Right lung (tissue), 5 donors: ENCODE measurements around the gene PCNA. TPM values are rescaled to one million over a fixed set of nuclear protein-coding genes. Genes with fewer than 3 reads are reported as not detected.
"Not testable (repeated sequence)": the region's sequence is repeated elsewhere in the genome, so short reads cannot be mapped to it uniquely, and the experiment has no call there.

ENCODE experiments used
- DNase-seq, 2 donors: peaks; one replicate each; pipeline ENCODE4 v3.0.0-alpha.2; 2013
- polyA plus RNA-seq, 5 donors: library from polyadenylated mRNA; unstranded; fragments of 120-200 nt; gene quantifications; one replicate each; pipeline versions ENCODE4 v1.2.1 to v1.2.3, GENCODE V29; 2013; ENCODE audit warnings: inconsistent platforms in 1 of 5, low replicate concordance in 1 of 5; ENCODE audit not compliant: insufficient read length in 5 of 5, insufficient read depth in 1 of 5

The PCNA gene
- polyA plus RNA-seq, 5 donors, result 112 to 184 (median 138) TPM

- no peak for DNase-seq
These were observed 15.3 kb downstream of the PCNA start for GRCh38 chr20:5104479-5104878.

GRCh38 chr20:5100684-5101347 lies 18.9 kb downstream of the PCNA start:
- DNase-seq, result peak in 1 of 2 donors; percentile 37

- not testable (repeated sequence) for DNase-seq
These were observed 19.8 kb downstream of the PCNA start for GRCh38 chr20:5099909-5100308.

- not testable (repeated sequence) for DNase-seq
These were observed 20.7 kb downstream of the PCNA start for GRCh38 chr20:5099009-5099408.

DNA sequence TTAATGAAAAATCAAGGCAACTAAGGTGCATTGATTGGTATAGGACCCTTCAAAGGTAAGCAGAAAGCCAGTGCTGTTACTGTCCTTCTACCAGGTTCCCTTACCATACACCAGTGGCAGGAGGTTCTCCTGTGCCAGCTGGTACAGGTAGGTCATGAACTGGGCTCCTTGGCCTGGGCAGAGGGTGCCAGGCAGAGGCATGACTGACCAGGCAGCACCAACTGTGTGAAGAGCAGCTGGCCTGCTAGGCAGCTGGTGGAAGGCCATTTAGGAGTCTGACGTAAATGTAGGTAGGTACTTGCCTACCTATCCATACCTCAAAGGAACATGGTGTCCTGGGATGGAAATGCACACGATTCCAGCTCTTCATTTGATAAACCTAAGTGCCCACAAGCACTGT lies 23.3 kb downstream of the PCNA start:
- no peak for DNase-seq

- DNase-seq, result no peak
These were observed 23.8 kb downstream of the PCNA start for GRCh38 chr20:5095931-5096330.

DNA sequence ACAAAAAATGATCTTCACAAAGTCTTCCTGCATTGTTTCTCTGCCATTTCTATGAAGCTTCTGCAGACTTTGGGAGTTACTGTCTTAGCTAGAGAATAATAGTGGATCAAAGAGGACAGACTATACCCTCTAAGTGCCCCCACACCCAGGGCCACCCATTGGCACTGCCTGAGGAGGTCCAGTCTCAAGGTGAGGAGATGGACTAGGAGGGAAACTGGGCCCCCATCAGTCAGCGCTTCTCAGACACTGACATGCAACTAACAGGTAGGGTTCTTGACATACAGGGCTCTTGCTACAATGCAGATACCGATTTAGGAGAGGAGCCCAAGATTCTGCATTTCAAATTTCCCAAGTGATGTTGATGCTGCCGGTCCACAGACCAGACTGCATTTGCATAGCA lies 24.3 kb downstream of the PCNA start:
- no peak for DNase-seq

- no peak for DNase-seq
These were observed 26.9 kb downstream of the PCNA start for GRCh38 chr20:5092765-5093339.

- no peak for DNase-seq
These were observed 27.9 kb downstream of the PCNA start for GRCh38 chr20:5091902-5092301.

GRCh38 chr20:5090191-5090590 lies 29.6 kb downstream of the PCNA start:
- DNase-seq, result no peak

GRCh38 chr20:5088688-5089087 lies 31.1 kb downstream of the PCNA start:
- DNase-seq, result no peak

DNA sequence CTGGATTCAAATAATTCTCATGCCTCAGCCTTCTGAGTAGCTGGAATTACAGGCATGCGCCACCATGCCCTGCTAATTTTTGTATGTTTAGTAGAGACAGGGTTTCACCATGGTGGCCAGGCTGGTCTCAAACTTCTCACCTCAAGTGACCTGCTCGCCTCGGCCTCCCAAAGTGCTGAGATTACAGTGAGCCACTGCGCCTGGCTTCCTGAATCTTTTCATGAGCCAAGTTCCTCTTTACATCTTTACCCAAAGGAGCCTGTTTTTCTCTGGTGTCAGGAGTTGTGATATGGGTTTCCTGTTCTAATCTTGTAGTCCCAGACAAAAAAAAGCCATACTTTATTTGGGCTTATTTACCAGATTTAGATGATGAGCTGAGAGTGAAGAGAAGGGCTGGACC lies 34.4 kb downstream of the PCNA start:
- no peak for DNase-seq

- no peak for DNase-seq
These were observed 39.3 kb downstream of the PCNA start for GRCh38 chr20:5080384-5080877.

GRCh38 chr20:5078399-5078958 lies 41.3 kb downstream of the PCNA start:
- peak in 1 of 2 donors; percentile 32 for DNase-seq

- DNase-seq, result no peak
These were observed 41.9 kb downstream of the PCNA start for GRCh38 chr20:5077761-5078387.

DNA sequence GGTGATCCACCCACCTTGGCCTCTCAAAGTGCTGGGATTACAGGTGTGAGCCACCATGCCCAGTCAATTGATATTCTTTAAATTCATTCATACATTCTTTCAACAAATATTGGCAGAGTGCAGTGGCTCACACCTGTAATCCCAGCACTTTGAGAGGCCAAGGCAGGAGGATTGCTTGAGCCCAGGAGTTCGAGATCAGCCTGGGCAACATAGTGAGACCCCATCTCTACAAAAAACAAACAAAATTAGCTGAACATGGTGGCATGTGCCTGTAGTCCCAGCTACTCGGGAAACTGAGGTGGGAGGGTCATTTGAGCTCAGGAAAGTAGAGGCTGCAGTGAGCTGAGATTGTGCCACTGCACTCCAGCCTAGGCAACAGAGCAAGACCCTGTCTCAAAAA lies 42.8 kb downstream of the PCNA start:
- not testable (repeated sequence) for DNase-seq

DNA sequence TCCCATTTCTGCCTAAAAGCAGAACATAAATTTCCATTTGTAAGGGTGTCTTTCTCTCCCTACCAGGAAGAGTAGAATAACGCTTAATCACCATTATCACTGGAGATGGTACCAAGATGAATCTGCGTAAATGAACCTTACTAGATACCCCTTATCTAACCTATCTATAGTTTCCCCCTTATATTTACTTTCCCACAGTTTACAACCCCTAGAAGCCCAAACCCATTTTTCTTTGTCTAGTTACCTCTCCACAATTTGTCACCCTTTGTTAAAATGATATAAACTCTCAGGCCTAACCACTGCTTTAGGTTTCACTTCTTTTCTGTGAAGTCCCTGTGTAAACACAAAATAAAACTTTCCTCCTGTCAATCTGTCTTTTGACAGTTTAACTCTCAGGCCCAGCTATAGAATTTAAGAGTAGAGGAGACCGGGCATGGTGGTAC lies 45.5 kb downstream of the PCNA start:
- no peak for DNase-seq

DNA sequence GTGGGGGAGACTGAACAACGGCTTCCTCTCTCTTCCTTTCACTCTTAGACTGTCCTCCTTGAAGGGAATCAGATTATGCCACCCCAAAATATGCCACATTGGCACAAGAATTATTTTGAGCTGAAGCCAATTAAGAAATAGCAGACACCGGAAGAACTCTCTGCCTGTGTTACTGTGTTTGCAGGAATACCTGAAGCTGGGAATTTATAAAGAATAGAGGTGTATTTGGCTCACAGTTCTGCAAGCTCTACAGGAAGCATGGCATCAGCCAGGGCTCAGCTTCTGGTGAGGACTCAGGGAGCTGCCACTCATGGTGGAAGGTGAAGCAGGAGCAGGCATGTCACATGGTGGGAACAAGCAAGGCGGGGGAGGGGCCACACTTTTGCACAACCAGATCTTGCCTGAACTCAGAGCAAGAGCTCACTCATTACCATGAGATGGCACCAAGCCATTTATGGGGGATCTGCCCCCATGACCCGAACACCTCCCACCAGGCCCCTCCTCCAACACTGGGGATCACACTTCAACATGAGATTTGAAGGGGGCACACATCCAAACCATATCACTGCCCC lies 46.0 kb downstream of the PCNA start:
- DNase-seq, result peak in 1 of 2 donors; percentile 12

DNA sequence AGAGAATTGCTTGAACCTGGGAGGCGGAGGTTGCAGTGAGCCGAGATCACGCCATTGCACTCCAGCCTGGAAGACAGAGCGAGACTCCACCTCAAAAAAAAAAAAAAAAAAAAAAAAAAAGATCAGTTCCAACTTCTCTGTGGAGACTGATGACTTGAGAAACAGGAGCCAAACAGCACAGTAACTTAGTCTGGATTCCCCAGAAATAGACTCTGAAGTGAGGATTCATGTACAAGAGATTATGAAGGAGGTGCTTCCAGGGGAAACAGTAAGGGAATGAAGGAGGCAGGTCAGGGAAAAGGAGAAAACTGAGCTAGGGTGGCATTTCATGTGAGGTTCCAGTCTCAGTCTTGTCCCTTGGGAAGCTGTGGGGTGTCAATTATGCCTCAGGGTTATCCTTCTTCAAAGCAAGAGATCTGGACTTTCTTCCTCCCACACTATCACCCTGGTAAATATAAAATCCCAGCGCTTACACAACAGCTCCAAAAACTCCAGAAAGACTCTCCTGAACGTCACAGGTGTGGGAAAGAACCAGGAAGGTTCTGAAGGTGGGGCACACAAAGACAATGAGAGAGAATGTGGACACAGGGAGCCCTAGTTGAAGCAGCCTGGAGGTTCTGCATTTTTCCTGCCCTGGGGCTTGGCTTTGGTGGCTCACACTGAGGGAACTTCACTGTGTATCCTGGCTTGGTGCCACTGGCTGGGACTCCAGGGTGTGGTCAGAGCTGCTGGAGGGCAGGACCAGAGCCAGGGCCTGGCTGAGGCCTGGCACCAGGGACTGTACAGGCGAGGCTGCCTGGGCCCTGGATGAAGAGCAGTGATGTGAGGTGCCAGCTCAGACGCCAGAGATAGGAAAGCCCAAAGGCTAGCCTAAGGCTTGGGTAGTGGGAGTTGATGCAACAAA lies 46.8 kb downstream of the PCNA start:
- no peak for DNase-seq

- not testable (repeated sequence) for DNase-seq
These were observed 47.8 kb downstream of the PCNA start for GRCh38 chr20:5071942-5072341.

- DNase-seq, result no peak
These were observed 49.2 kb downstream of the PCNA start for GRCh38 chr20:5070570-5070969.
